Activated CD8-positive, alpha-beta memory T cell treated with anti-CD3 and anti-CD28 coated beads for 24 hours (primary cell): Measurements from ENCODE around the gene TRIM38.
"Not testable (repeated sequence)": the region's sequence is repeated elsewhere in the genome, so short reads cannot be mapped to it uniquely, and the experiment has no call there.

ENCODE experiments used
- DNase-seq: peaks from one replicate; pipeline ENCODE4 v3.0.0-alpha.2; 2020

The TRIM38 gene, protein sequence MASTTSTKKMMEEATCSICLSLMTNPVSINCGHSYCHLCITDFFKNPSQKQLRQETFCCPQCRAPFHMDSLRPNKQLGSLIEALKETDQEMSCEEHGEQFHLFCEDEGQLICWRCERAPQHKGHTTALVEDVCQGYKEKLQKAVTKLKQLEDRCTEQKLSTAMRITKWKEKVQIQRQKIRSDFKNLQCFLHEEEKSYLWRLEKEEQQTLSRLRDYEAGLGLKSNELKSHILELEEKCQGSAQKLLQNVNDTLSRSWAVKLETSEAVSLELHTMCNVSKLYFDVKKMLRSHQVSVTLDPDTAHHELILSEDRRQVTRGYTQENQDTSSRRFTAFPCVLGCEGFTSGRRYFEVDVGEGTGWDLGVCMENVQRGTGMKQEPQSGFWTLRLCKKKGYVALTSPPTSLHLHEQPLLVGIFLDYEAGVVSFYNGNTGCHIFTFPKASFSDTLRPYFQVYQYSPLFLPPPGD

DNA sequence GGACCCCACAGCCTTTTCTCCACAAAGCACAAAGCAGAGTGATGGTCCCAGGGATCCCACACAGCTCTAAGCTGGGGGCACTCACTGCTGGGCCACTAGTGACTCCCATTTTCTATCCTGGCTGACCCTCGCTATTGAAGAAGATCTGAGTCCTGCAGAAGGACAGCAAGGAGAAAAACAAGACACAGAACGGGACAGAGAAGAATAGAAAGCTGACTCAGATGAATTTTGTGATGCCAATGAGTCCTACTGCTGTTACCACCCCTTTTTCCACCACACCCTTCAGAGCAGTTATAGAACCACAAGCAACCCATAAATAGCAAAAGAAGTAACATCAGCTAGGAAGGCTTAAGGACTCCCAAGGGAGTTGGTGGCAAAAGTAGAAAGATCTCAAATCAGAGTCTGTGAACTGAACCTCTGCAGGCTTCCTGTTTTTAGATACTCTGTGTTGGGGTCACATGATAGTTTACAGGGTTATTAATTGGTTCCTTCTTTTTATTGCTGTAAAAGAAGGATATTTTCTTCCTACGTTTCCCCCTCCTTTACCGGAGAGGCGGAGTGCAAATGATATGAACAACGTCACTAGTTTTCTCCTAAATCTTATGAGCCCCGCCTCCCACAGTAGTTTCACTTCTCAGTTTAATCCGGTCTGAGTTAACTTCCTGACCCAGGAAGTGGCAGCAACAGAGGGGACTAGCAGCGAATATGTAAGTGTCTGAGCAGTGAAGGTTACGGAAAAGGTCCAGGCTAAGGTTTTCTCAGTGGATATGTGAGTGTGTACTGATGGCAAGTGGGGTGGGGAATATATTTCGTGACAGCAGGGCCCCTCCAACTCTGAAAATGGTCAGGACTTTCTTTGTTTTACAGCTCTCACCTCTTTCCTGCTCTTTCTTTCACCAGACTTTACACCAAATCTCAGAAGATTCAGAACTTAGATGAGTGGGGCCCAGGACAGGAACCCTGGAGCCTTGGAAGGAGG is at the start of gene TRIM38:
TSS of gene TRIM38 (plus strand) at position 654 of the 979 bp plus-strand sequence. CDS start 3,721 bp downstream, outside the sequence.
- peak; percentile 79 for DNase-seq

DNA sequence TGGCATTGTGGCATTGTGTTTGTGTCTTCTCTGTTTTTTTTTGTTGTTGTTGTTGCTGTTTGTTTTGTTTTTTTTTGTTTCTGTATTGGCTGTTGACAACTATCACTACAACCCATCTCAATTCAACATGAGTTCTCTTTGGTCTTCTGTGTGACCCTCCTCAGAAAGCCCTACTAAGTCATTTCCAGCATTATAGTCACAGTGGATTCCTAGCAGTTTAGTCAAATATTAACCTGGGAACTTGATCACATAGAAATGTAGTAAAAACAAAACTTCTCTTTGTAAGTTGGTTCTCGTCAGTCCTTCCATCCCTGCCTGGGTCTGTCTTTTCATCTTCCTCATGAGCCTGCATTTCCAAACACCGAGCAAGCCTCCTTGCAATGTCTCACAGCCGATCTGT is 48.9 kb upstream of the TRIM38 start:
- DNase-seq, result no peak

DNA sequence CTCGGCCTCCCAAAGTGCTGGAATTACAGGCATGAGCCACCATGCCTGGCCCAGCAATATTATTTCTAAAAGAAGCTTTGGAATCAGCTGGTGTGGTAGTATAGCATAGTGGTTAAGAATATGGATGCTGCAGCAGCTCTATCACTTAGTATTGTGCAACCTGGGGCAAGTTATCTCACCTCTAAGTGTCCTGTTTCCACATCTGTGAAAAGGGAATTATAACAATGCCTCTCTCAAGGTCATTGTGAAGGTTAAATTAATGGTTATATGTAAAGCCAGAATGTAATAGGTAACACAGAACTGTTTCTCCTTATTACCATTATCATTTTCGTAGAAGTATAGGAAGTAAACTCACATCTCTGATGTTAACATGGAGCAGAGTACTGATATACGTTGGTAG is 46.3 kb upstream of the TRIM38 start:
- no peak for DNase-seq

DNA sequence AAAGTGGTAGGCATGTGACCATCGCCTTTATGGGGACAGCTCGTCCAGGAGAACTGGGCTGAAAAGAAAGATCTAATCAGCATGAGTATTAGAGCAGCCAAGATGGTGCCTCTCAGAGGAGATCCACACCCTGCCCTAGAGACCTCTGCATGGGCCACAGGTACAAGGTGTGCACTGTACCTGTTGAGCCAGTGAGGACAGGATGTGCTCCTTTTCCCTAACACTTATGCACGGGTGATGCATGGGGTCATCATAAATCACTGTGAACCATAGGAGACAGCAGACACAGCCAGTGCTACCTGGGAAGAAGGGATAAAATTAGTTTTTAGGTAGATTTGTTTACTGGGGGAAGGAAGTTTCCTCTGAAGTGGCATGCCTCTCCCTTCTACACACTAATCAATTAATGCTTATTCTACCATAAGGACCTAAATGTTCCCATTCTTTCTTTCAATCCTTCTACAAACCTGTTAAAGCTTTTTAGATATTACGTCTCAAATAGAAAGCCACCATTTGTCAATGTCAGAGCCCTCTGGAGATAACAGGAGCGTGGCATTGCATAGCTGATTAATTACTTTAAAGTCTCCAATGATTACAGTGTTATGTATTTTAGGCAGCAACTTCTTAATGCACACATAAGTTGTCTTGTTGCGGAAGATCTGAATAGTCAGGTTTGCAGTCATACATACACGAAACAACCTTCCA is 45.7 kb upstream of the TRIM38 start:
- DNase-seq, result no peak

DNA sequence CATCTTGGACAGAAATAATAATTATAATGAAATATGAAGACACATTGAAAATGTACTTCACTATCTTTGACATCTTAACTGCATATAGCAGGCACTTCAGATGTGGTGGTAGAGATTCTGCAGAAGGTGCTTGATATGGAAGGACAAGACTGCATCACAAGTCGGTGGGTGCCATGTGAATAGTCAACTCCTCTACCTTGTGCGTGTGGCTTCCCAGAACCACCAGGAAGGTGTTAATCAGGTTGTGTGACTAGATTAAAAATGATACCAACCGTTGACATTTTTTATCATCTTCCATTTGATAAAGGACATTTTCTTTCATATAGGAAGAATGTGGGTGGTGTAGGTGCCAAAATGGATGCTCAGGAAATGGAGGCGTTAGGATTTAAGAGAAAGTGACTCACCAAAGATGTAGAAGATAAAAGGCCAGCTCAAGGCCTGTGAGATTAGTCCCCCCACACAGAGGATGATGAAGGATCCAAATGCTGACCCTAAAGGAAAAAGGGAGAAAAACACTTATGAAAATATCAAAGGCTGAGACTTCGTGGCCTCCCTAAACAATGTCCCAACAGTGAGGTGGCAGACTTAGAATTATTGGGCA is 44.4 kb upstream of the TRIM38 start:
- no peak for DNase-seq

DNA sequence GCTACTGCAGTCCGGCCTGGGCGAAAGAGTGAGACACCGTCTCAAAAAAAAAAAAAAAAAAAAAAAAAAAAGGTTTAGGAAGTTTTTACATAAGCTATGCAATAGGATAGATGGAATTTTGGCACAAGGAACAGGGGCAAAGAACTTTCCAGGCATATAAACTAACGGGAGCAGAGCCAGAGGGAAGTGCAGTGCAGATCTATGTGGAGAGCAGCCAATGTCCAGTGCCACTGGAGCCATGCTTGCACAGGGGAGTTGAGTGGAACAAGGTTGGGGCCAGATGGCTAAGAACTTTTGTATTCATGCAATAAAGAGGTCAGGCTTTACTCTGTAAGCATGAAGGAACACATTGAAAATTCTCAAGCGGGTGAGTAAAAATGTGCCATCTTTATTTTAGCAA is 42.9 kb upstream of the TRIM38 start:
- DNase-seq, result no peak

DNA sequence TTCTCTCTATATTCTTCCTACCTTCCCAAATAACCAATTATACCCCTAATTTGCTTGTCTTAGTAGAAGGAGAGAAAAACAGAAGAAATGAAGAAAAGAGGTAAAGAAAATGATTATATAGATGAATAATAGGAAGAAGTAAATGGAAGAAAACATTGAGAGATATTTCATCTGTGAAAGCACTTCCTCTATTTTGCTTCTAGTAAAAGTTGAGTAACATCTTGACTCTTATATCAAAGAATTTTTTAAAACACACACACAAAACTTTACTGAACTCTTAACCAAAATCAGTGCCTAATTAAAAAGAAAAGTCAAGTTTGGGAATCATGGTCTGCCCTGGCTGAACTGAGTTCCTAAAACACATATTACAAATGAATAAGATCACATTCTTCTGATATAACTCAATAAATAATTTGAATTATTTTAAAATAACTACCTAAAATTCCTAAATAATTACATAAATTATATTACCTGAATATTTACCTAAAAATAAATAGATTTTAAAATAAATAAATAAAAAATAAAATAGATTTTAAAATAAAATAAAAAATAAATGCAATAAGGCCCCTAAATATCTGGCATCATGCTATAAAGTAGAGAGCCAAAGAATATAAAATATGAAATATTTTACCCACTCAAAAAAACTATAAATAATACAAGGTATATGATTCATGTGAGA is 40.9 kb upstream of the TRIM38 start:
- no peak for DNase-seq

DNA sequence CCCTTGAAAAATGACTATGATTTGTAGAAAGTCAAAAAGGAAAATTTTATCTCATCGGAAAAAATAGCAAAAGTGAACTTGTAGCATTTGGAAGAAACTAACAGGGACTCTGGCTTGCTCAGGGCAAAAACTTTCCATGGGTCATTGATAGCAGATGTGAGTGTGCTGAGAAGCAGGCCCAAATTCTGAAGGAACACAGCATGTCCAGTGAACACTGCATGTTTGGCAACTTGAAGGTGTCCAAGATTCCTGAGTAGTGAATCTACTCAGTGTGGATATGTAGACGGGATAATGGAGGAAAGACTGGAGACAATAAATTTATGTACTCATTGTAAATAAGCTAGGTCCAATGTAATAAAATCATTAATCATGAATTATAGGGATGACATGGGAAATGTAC is 40.3 kb upstream of the TRIM38 start:
- DNase-seq, result no peak

DNA sequence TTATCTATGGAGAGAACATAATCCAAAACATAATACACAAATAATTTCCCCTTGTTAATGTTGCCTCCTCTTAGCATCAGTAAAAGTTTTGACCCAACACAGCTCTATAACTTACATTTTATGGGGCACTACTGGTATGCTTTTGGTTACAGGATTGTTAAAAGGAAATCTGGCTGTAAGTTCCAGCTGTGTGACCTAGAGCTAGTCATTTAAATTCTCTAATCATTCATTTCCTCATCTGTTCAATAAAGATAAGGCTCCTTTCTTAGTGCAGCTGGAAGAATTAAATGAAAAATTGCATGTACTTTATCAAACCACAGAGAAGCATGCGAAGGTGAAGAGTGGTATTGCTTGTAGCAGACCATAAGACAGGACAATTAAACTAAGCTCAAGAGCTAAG is 36.7 kb upstream of the TRIM38 start:
- no peak for DNase-seq

DNA sequence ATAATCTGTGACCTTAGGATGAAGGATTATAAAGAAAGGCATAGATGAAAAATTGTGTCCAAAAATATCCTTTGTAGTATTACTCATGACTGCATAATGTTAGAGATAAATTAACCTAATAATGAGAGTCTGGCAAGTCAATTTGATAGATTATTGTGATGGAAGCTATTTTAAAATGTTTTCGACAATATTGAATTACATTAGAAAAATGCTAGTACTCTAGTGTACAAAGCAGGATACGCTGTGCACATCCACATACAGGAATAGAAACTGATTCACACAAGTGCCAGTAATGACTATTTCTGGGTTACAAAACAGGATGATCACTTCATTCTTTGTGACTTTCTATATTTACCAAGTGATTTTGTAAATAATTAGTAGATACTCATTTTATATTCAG is 35.4 kb upstream of the TRIM38 start:
- no peak for DNase-seq

DNA sequence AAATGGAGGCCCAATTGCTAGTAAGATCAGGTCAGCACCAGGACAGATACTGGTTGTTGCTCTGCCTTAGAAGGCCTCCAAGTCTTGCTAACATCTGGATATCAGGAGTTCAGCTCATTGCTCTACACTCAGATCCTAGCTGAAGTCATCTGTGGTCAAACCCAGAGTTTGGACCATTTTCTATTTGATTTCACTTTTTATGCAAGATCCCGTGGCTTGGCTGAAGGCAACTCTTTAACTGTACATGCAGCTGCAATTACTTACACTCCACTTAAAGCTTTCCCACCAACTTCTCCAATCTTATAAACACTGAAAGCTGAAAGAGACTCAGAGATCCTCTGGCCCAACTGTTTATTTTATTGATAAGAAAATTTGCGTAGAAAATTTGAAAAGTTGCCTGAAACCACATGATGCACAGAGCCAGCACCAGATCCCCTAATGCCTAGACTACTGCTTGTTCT is 34.8 kb upstream of the TRIM38 start:
- no peak for DNase-seq

DNA sequence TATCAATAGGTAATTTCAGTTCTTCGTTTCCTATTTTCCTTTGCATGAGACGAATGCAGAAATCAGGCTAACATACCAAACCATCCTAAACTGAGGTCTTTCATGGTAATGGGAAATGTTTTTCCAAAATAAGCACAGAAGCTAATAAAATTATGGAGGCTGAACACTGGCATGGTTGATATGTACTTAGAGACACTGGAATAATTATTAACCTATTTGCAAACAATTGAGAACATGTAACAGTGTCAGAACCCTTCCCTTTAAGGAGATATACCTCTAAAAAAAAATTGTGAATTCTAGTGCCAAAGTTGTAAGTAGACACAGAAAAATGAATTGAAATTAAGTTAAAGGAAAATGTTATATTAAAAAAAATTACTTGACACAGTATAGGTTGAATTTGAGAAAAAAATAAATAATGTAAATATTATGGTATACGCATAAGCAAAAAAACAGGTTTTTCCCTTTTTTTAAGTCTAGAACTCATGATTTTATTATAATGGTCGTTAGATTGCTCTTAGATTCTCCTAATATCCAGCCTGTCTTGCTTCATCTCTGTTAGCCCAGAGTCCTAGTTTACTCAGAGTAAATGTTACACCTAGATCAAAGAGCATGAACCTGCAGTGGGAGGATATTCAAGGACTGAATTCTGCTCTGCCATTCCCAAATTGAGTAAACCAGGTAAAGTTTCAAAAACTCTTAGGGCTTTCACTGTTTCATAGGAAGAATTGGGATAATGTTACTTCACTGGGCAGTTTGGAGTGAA is 33.9 kb upstream of the TRIM38 start:
- DNase-seq, result no peak

DNA sequence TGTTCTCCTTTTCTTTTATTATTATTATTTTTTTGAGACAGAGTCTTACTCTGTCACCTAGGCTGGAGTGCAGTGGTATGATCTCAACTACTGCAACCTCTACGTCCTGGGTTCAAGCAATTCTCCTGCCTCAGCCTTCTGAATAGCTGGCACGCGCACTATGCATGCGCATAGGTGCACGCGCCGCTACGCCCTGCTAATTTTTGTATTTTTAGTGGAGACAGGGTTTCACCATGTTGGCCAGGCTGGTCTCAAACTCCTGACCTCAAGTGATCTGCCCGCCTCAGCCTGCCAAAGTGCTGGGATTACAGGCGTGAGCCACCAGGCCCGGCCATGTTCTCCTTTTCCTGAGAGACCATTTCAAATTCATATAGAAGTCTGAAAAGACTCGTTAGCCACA is 32.8 kb upstream of the TRIM38 start:
- DNase-seq, result not testable (repeated sequence)

DNA sequence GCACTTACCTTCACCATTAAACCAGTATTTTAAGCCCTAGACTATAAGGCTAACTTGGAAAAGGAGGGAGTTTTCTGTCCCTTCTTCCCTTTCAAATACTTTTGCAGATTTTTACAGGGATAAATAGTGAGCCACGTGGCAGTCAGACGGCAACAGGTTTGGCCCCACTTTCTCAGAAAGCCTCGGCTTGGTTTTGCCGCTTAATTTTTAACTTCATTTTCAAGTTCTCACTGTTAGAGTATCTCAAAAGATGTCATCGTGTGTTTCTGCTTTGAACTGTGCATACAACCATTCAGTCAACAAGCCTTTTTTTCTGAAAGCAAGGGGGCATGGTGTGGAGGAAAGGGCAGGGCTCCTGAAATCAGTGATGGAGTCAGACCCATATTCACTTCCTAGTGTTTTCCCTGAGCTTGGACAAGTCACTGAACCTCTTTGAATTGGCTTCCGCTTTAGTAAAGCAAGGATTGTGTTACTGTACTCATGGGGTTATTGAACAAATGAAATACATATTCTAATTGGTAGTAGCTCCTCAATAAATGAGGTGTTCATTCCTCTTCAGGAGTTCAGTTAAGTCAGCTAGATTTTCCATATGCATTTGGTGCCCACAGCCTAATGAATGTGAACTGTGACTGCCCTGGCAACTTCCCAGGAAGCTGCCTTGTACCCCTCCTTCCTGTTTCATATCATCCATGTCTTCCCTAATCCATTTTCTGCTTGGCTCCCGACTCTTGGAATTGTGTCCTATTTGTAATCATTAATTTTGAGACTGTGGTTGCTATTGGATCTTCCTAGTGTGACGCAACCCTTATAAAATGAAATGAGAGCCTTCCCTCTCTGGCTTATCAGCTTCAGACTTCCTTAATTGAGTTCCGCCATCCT is 31.8 kb upstream of the TRIM38 start, which contains the start of gene SLC17A2:
TSS of gene SLC17A2 (minus strand) at position 160 of the 879 bp plus-strand sequence. CDS start 4,895 bp downstream, outside the sequence.
- DNase-seq, result no peak

DNA sequence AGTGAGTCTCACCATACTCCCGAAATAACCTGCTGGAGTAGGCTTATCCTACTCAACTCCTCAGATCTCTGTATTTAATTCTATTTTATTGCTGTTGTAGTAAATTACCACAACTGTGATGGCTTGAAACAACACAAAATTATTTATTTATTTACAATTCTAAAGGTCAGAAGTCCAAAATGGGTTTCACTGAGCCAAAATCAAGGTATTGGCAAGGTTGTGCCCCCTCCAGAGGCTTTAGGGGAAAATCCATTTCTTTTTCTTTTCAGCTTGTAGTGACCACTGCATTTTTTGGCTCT is 31.2 kb upstream of the TRIM38 start:
- no peak for DNase-seq

DNA sequence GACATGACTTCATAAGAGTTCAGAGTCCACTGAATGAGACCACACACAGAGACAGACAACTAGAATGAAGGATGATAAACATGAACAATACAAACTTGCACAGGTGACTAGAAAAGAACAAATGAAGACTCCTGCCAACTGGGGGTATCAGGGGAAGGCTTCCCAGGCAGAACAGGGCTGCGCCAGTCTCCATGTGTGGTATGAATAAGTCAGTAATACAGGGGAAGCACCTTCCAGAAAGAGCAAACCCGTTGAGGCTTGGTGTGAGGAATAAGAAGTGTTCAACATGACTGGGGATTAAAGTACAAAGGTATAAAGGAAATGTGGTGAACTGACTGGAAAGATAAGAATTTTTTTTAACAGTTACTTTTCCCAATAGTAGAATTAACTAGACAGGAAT is 28.4 kb upstream of the TRIM38 start:
- no peak for DNase-seq

DNA sequence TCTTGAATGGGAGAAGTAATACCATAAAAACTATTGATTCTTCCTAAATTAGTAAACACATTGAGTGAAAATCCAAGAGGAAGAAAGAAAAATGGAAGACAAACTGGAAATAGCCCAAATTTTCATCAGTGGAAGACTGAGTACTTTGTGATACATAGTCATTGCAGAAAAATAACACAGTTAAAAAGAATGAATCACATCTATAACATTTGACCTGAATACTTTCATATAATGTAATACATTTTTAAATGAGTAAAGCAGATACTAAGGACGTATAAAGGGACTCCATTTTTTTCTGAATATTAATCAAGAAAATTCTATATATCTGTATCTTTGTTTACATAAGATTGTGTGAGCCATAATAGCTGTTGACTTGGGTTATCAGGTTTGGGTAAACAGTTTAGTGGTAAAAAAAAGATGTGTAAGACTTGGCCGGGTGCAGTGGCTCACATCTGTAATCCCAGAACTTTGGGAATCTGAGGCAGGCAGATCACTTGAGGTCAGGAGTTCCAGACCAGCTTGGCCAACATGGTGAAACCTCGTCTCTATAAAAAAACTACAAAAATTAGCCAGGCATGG is 27.8 kb upstream of the TRIM38 start:
- no peak for DNase-seq

DNA sequence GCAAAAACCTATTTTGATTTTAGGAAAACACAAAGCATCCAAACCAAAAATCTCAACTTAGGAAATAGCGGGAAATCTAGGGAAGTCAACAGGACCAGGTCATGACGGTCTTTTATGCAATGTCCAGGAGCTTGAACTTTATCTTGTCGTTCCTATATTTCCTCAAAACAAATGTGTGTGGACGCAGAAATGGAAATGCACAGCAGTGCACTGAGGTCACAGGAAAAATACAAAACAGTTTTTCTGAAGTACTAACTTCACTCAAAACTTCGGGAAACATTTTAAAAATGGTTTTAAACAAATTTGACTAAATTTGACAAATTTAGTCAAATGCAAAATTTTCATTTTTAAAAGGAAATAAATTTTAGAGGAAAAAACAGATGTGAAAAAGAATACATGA is 26.6 kb upstream of the TRIM38 start:
- DNase-seq, result no peak

DNA sequence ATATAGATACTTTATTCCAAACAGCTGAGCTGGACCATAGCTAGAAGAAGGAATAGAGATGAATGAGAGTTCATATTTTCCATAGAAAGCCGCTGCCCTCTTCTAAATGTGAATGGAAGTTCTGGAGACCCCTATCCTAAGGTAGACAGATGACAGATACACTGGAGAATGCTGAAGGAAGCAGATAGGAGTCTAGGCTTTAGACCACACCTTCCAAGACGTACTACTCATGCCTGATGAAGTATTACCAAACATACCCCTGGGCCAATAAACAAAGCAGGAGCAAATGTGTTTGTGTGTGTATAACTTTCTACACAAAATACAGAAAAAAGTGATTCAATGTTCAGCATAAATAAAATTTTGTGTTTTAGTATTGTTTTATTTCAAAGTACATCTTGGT is 23.0 kb upstream of the TRIM38 start:
- no peak for DNase-seq
